Lung (tissue), 12 donors: ENCODE data around the gene PIK3R3. TPM values are rescaled to one million over a fixed set of nuclear protein-coding genes. Genes with fewer than 3 reads are reported as not detected.

Experiments
- ATAC-seq: fragments of 200-7000 bp; cut with Tn5 transposase; one replicate; pipeline ENCODE4 v1.9.1; 2020; ENCODE audit warnings: moderate number of reproducible peaks; ENCODE audit not compliant: insufficient read depth, low FRiP score
- DNase-seq, 3 donors: peaks; one replicate each; pipeline ENCODE4 v3.0.0-alpha.2; 2013 to 2017
- H3K27ac ChIP-seq, 2 donors: one replicate each; pipeline ENCODE4 v1.5.1; 2013; ENCODE audit warnings: mild to moderate bottlenecking in 2 of 2, moderate library complexity in 2 of 2, control low read depth in 1 of 2, inconsistent platforms in 1 of 2, low read depth in 1 of 2, low read length in 1 of 2
- H3K27me3 ChIP-seq, 3 donors: one replicate each; pipeline ENCODE4 v1.5.1; 2013; ENCODE audit warnings: low read length in 2 of 3; ENCODE audit not compliant: control insufficient read depth in 3 of 3, insufficient read depth in 3 of 3
- H3K36me3 ChIP-seq, 4 donors: one replicate each; pipeline ENCODE4 v1.5.1; 2013; ENCODE audit warnings: low read length in 4 of 4, mild to moderate bottlenecking in 1 of 4, moderate library complexity in 1 of 4; ENCODE audit not compliant: control insufficient read depth in 4 of 4, insufficient read depth in 4 of 4
- H3K4me1 ChIP-seq, 5 donors: one replicate each; pipeline ENCODE4 v1.5.1; 2013; ENCODE audit warnings: low read length in 5 of 5, mild to moderate bottlenecking in 2 of 5, moderate library complexity in 1 of 5; ENCODE audit not compliant: control insufficient read depth in 5 of 5, insufficient read depth in 5 of 5
- H3K4me3 ChIP-seq: one replicate; pipeline ENCODE4 v1.5.1; 2013; ENCODE audit warnings: mild to moderate bottlenecking, control low read depth, moderate library complexity
- H3K9ac ChIP-seq, 2 donors: one replicate each; pipeline ENCODE4 v1.5.1; 2013; ENCODE audit warnings: low read length in 2 of 2, control low read depth in 1 of 2; ENCODE audit not compliant: insufficient read depth in 1 of 2
- H3K9me3 ChIP-seq, 4 donors: one replicate each; pipeline ENCODE4 v1.5.1; 2013; ENCODE audit warnings: low read length in 3 of 4, mild to moderate bottlenecking in 1 of 4, moderate library complexity in 1 of 4; ENCODE audit not compliant: control insufficient read depth in 4 of 4, insufficient read depth in 3 of 4
- CTCF ChIP-seq: IDR thresholded peaks from 2 replicates; pipeline ENCODE4 v1.5.1; 2012; ENCODE audit warnings: mild to moderate bottlenecking; ENCODE audit errors: control extremely low read depth, extremely low read depth
- WGBS, 2 donors: extraction: QIAGEN DNeasy Blood & Tissue Kit; methylation state at CpG; one replicate each; pipeline ENCODE4 v1.1.7; 2013; 5-methylcytosine and 5-hydroxymethylcytosine counted together
- polyA plus RNA-seq, 2 donors: library from polyadenylated mRNA; stranded (reverse); fragments of 200-250 nt; gene quantifications; one replicate each; pipeline ENCODE4 v1.2.1, GENCODE V29; 2013
- total RNA-seq, 2 donors: library from RNA; depleted of rRNA in 1 of 2; stranded (reverse); fragments of >200 nt in 1 of 2; gene quantifications; one replicate each; pipeline ENCODE4 v1.2.1, GENCODE V29; 2014 to 2021
- donor health status: control.
- donor health status: control.
- donor health status: Bipolar disorder and iron deficiency.
- donor health status: healthy.
- donor health status: DM: yes; HTN: yes; CAD: no.

Gene PIK3R3
- total and polyA plus RNA-seq, 4 donors: 9.1 to 36.7 (median 17.1) TPM

- Histone ChIP-seq H3K9ac (peak overlapping the region in 1 of 2 donors; percentile 74), H3K4me1 (peaks cover 1 to 17% (median 9%) of the 10 kb centered on the region in 5 donors), H3K4me3 (no peak overlapping the region), H3K9me3 (no peaks in the 10 kb centered on the region), H3K27ac (no peak overlapping the region), H3K27me3 (no peaks in the 10 kb centered on the region), H3K36me3 (no peaks in the 10 kb centered on the region)
- TF ChIP-seq CTCF: no peak
- DNase-seq: peak in 2 of 3 donors; percentile 56 to 63
- no peak for ATAC-seq
- 69 to 76% methylated on average over 3 of the region's 3 CpGs for WGBS, 2 donors
These were observed 5.5 kb upstream of the PIK3R3 start for GRCh38 chr1:46137916-46138315.

- TF ChIP-seq CTCF: no peak
- DNase-seq (no peak), ATAC-seq (no peak)
- Histone ChIP-seq H3K4me1 (peaks cover 1 to 17% (median 9%) of the 10 kb centered on the region in 5 donors), H3K9me3 (no peaks in the 10 kb centered on the region), H3K27me3 (no peaks in the 10 kb centered on the region), H3K9ac (no peak overlapping the region), H3K4me3 (no peak overlapping the region), H3K27ac (no peak overlapping the region), H3K36me3 (no peaks in the 10 kb centered on the region)
These were observed 4.3 kb upstream of the PIK3R3 start for GRCh38 chr1:46136711-46137110.

- Histone ChIP-seq H3K36me3 (no peaks in the 10 kb centered on the region), H3K27ac (peak overlapping the region; percentile 37 to 94), H3K9ac (no peak overlapping the region), H3K4me1 (peaks cover 1 to 20% (median 9%) of the 10 kb centered on the region in 5 donors), H3K27me3 (no peaks in the 10 kb centered on the region), H3K9me3 (no peaks in the 10 kb centered on the region), H3K4me3 (no peak overlapping the region)
- DNase-seq (no peak), ATAC-seq (no peak)
- no peak for TF ChIP-seq CTCF
- WGBS, 2 donors: 45 to 66% methylated on average over 3 of the region's 3 CpGs
These were observed 2.4 kb upstream of the PIK3R3 start for GRCh38 chr1:46134660-46135331.

DNA sequence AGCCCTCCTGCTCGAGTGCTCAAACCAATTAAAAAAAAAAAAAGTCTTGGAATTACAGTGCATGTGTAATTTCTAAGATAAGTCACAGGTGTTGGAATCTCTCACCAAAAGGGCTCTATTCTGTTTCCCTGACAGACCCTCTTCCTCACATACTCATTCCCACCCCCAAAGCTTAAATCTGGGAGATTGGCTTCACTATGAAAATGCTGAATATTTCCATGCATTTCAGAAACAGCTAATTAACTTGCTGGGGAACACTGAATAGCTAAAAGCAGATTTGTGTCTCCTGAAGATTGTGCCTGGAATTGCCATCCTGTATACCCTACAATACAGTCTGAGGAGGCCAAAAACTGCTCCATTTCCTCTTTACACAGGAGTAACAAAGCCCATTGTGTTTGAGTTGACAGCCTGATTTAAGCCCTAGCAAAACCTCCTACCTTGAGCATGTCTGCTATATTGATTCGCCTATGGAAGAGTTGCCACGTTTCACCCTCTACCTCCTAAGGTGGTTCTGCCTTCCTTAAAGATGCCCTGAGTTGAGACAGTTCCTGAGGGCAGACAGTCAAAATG lies 1.4 kb upstream of the PIK3R3 start:
- peaks cover 1 to 24% (median 9%) of the 10 kb centered on the region in 5 donors for H3K4me1 ChIP-seq
- H3K36me3 ChIP-seq: no peaks in the 10 kb centered on the region
- 60 to 62% methylated on average over 3 of the region's 3 CpGs for WGBS, 2 donors
- peak overlapping the region in 1 of 2 donors; percentile 57 for H3K9ac ChIP-seq
- no peaks in the 10 kb centered on the region for H3K27me3 ChIP-seq
- H3K4me3 ChIP-seq: no peak overlapping the region
- ATAC-seq (no peak), DNase-seq (no peak)
- no peak for TF ChIP-seq CTCF
- H3K27ac ChIP-seq: peak overlapping the region; percentile 92 to 94
- no peaks in the 10 kb centered on the region for H3K9me3 ChIP-seq
